Stimulated activated CD4-positive, alpha-beta T cell treated with anti-CD3 and anti-CD28 coated beads, Interleukin-12 subunit alpha, Interleukin-12 subunit beta, amount 100 ng/mL, for 48 hours (primary cell): ENCODE data around the gene TSTD1.

Source experiments
- DNase-seq, 3 donors: peaks; one replicate each; pipeline ENCODE4 v3.0.0-alpha.2; 2020; ENCODE audit warnings: low read depth in 2 of 3, low spot score in 1 of 3

Gene TSTD1, protein sequence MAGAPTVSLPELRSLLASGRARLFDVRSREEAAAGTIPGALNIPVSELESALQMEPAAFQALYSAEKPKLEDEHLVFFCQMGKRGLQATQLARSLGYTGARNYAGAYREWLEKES

DNA sequence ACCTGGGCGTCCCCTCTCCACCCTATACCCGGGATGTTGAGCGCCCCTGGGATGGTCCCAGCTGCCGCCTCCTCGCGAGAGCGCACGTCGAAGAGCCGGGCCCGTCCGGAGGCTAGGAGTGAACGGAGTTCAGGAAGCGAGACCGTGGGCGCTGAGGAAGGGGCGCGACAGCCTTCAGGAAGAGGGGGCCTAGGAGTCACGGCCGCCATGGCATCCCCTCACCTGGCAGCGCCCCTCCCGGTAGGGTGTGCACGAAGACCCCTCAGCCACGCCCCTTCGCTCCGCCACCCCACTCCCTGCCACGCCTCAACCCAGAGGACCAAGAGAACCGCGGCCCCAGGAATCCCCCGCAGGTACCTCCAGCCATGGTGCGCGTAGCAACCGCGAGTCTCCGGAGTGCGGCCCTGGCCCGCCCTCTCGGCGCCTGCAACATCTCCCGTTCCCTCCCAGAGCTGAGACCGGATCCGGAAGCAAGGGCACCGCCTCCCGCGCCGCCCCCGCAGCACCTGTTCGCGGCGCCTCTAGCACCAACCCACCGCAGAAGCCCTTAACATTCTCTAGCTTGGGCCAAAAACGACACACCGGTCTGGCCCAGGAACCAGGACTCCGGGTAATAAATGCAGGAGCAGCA, at the start of gene TSTD1:
Gene TSTD1 (minus strand): TSS at position 442 of the 631 bp plus-strand sequence. CDS start 75 bp downstream, at position 367.
- peak; percentile 71 to 83 (median 76) for DNase-seq

DNA sequence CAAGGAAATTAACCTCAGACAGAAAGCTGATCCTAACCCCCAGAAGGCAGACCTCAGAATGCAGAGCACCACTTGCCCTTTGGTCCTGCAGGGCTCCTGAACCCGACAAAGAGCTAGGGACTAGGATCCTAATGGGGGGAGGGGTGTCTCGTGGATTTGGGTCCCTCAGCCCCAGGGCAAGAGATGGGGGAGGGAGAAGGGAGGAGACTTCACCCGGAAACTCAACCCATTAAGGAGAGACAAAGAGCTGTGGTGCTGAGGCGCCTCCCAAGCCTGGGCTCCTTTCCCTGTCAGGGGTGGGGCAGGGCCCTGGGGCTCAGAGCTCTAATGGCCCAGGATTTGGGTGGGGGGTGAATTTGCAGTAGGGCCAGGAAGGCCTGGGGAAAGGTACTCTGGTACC, 47.7 kb upstream of the TSTD1 start:
- DNase-seq = no peak

DNA sequence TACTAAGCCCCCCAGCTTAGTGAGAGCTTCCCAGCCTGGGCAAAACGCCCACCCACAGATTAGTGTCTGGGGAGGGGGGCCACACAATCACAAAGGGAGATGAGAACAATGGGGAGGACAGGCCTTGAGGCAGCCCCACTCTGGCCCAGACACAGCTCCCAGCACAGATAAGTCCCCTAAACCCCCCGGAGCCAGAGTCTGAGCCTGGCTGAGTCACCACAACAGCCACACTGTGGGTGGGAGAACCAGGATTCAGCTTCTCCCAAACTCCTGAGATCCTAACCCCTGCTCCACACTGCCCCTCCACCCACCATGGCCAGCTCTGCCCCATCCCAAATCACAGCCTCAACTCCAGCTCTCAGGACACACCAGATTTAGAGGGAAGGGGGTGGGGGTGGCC, 46.4 kb upstream of the TSTD1 start:
- DNase-seq = no peak

DNA sequence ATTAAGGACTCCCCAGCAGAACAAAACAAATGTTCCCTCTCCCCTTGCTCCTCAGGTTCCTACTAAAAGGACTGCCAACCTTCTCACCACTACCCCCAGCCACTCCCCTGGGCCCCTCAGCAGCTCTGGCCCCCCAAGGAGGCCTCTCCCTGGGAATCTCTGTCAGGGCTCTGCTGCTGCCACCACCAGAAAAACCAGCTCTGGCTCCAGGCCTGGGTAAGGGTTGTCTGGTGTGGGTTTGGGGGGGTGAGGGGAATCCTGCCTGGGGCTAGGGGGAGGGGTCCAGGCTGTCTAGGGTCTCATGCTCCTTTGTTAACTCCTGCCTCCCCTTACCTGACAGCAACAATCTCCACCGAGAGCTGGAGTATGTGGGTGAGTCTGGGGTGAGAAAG, 45.8 kb upstream of the TSTD1 start:
- DNase-seq = no peak

DNA sequence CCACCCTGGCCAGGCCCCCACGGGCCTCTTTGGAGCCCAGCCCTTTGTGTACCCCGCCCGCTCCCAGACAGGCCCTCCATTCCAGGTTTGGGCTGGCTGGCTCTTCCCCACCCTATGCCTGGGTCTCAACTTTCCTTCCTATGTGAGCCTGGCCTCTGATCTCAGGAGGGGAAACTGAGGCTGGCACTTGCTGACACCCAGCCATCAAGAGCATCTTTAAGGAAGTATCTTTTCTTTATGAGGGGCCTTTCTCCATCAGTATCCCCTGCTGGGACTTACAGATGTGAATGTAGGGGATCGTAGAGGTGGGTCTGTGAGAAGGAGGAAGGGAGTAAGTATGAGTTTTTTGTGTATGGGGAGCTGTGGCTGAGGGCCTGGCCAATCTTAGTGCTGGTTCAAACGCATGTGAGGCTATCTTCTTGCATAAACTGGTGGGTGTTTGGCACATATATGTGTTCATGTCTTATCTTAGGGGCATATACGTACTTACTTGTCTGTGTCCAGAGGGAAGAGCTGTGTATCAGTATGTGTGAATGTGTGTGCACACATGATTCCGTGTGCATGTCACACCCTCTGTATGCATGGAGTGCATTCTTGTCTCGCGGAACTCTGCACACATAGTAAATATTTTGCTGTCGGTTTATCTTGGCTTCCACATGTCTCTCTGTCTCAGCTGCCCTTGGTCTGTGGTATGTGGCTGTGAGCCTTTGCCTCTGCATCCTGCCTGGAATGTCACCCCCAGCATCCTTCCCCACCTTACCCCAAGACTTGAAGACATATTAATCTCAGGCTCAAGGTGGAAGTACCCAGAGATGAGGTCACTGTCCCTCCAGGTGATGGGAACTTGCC, 45.2 kb upstream of the TSTD1 start:
- no peak for DNase-seq

DNA sequence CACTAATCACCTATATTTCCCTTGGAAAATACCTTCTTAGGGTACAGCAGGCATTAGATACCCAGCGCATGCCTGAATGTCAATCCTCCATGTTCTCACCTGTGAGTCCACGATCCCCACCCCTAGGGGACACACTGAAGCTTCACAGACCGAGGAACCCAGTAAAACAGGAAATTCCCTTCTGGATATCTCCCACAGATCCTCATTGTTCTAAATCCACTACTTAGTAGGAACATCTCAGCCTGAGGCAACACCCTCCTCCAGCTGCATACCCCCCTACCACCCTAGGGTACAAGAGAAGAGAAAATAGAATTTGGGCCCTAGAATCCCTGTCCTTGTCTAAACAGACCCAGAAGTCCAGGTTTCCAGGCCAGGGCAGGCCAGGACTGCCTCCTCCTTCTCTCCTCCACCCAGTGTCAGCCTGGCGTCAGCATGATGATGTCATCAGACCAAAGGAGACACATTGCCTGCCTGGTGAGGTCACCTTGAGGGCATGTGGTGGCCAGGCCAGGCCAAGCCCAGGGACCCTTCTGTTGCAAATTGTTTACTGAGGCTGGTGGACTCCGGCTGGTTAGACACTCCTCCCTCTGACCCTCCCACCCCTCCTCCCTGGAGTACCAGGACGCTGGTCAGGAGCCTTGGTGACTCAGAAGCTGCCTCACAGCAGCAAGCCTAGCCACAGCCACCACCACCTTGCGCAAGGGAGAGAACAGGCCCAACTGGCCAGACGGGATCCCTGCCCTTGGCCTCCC, 44.4 kb upstream of the TSTD1 start:
- no peak for DNase-seq

DNA sequence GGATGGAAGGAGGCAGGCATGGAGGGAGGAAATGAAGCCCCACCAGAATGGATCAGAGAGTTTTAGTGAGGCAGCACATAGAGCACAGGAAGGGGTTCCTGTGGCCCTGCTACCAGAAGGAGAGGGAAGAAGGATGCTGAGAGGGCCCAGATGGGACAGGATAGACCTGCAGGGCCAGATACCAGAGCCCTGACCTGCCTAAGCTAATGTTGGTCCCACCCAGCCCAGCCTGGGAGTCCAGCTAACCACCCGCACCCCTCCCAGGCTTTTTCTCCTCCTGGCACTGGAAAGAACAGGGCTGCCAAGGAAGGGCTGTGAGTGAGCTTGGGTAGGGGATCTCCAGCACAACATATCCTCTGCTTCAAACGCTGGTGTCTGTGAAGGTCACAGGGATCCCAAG, 43.7 kb upstream of the TSTD1 start:
- DNase-seq = no peak

DNA sequence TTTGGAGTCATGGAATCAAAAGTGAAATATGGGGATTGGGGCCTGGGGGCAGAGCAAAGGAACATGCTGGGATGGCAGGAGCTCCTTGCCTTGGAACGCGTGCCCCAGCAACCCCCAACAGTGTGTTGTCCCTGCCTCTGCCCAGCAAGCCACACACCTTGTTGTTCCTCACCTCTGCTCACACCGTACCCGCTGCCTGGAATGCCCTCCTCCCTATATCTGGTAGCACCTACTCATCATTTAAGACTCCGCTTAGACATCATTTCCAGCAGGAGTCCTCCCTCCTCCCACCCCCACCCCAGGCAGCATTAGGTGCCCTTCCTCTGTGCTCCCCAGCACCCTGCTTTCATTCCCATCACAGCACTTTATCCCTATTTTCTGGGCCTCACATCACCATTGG, 42.8 kb upstream of the TSTD1 start:
- no peak for DNase-seq

DNA sequence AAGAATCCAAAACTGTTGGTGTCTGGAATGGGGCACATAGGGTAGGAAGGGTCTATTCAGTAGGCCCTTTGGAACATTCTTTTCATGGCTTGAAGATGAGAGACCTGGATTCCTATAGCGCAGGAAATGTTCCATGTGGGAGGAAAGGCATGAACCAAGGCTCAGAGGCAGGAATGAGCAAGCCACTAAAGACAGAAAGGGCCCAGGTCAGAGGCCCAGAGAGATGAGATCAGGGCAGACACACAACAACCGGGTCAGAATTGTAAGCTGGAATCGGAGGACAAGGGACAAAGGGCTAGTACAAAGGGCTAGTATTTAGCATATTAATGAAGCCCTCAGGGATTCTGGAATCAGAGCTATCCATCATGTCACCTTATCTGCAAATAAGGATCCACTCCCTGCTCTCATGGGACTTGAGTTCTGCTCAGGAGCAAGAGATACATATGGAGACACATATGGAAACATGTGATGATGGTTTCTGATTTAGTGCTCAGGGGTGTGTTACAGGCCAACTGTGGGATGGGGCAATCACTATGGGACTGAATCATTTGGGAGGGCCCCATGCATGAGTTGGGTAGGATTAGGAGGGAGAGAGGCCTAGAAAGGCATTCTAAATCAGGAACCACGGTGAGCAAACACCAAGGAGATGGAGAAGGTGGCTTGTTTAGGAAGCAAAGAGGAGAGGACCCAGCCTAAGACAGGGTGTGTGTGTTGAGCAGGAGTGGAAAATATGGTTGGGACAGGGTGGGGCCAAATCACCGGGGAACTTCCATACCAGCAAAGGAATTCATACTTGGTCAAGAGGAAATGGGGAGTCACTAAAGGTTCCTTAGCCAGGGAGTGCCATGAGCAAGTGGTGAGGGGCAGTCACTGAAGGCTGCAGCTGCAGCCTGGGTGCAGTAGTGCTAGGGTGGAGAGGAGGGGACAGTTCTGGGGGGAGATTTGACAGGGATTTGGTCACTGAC, 42.0 kb upstream of the TSTD1 start:
- DNase-seq = no peak

DNA sequence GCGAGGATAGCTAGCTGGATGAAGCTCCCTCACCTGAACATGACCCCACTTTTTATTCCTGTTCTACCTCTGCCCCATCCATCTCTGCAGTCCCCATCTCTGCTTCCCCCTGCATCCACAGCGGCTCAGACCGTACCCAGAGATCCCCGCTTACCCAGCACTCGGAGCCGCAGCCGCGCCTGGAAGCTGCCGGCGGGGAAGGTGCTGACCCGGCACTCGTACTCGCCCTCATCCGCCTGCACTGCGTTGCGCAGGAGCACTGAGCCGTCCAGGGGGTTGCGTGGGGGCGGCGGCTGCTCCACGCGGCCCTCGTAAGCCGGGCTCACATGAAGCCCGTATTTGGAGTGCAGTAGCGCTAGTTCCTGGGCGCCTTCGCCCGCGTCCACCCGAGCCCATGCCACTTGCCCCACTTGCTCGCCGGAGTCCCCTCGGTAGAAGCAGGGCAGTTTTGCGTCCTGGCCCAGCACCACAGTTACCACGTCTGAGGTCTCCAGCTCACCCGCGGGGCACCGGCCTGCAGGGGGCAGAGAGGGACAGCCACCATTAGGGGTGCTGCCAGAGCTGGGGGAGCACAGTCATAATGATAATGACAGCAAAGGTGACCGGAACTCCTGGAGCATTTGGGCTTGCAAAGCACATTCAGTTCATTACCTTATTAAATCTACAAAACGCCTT, 40.8 kb upstream of the TSTD1 start:
- DNase-seq = no peak

DNA sequence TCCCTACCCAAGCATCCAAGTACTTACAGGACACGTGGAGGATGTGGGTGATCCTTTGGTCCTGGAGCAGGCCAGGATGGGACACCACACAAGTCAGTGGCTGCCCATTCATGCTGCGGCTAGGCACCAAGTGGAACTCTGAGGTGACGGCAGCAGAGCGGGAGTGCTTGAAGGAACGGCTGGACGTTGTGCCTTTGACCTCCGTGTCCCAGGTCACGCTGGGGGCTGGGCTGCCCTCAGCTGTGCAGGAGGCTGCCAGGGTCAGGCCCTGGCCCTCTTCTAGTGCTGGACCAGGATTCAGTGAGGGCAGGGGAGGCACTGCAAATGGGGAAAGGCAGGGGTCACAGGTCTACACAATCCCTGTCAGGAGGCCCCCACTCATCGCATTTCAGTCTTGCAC, 38.7 kb upstream of the TSTD1 start:
- DNase-seq = no peak

DNA sequence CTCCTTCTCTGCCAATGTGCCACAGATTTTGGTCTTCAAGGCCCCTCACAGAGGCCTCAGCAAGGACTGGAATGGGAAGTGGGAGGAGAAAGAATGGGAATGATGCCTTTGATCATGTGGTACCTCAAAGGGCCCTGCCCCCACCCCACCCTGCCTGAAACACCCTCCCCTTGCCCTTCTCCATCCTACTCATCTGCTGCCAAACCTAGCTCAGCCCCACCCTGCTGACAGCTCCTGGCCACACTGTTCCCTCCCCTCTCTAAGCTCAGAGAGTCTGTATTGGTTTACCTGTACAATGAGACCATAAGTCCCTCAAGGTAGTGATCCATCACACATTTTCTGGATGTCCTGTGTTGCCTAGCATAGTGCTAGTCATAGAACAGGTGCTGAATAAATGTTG, 37.6 kb upstream of the TSTD1 start:
- no peak for DNase-seq

DNA sequence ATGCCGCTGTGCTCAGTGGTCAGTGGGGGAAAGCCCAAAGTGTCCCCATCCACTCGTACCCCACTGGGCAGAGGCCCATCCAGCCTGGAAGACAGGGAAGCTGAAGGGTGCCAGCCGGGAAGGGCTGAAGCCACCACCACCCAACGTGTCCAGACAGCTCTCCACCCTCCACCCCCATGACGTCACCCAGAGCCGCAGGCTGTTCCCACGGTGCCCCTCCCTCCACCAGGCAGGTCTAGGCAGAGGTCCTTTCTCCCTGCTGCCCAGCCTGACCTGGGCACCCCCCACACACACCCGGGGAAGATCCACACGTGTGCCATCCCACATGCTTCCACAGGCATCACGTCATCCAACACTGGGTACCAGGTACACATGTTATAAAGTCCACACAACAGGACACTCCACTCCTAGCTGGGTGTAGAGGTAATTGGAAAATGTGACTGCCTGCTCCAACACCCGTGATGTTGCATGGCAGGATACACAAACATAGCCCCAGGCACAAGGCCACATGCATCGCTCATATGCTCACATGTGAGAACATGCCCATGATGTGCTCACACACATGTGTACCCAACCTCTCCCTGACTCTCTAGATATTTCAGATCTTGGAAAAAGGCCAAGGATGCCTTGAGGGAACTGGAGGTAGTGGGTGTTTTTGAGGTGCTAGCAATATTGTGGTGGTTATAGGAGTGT, 36.1 kb upstream of the TSTD1 start:
- DNase-seq = no peak

DNA sequence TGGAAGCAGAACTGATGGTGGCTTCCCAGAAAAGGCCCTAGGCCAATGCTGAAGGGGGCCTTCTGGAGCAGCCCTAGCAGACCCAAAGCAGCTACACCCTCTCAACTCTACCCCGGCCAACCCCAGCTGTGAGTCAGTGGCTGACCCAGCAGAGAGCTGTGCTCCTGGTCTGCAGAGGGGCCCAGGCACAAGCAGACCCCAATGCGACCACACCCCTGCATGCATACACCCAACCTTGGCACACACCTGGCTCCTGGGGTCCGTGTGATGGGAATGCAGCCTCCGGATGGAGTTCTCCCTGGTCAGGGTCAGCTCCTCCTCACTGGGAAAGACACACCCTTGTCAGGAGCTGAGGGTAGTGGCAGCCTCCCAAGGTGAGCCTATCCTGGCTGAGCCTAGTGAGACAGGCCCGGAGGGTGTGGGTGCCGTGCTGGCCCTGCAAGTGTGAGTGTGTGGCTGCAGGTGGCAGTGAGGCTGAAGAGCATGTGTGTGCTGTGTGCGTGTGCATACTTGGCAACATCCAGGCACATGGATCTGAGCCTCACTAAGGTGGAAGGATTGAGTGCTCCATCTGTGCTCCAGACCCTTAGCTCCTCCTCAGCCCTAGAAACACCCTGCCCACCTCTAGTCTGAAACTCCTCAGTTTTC, 34.8 kb upstream of the TSTD1 start:
- no peak for DNase-seq

DNA sequence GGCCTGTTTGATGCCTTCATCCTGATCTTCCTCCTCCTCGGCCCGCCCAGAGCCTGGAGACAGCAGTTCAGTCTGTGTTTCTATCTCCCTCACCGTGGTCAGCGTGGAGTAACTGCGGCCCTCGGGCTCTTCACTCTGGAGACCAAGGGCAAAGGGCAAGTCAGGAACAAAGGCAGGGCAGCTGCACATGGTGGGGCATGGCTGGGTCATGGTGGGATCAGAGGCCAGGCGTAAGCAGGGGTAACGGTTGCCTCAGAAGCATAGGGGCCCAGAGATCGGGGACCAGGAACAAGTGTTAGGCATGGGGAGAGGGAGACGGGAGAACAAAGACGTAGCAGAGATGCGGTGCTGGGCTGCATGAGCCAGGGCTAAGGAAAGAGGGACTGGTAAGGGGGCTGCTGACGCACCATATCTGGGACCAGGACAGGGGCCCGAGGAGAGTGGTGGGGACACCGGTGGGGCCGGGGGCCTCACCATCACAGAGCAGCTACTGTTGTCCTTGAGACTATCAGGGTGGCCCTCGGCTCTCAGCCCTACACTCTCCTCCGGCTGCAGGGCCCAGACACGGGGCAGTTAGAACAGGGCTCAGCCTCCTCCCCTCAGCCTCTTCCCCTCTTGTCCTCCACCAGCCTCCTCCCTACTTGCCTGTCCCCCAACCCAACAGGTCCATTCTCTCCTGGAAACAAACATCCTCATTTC, 34.1 kb upstream of the TSTD1 start:
- DNase-seq = no peak

DNA sequence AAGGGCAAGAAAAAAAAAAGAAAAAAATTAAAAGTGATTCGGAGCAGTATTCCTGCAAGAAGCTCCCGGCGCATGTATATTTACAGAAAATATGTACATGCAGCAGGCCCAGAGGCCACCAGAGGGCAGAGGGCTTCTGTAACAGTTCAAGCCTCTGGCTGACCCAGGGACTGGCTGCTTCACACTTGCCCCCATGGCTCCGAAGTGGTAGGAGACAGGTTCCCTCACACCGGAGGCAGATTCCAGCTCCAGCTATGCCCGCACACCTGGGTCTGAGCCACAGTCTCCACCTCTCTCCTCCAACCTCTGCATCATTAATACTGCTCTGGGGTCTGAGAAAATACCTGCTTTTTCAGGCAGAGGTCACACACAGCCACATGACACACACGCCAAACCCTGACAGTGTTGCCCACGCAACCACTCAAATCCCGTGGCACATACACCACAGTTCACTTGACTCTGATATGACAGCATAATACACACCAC, 33.2 kb upstream of the TSTD1 start:
- DNase-seq = peak in 2 of 3 donors; percentile 36 to 48

DNA sequence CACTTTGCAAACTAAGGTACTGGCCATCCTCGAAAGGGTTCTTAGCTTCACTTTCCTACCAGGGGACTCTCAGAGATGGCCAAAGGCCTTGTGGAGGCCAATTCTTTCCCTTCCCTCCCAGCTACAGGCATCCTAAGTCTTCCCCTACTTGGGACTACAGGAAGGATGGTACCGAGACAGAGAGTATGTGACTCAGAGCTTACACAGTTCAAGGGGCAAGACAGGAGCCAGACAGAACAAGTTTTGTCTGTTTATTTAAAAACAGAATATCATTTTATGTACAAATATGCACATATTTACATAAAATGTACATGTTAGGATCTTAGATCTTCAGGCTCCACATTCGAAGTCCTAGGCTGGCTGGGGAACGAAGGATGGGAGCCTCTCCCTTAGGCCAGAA, 32.0 kb upstream of the TSTD1 start:
- no peak for DNase-seq

DNA sequence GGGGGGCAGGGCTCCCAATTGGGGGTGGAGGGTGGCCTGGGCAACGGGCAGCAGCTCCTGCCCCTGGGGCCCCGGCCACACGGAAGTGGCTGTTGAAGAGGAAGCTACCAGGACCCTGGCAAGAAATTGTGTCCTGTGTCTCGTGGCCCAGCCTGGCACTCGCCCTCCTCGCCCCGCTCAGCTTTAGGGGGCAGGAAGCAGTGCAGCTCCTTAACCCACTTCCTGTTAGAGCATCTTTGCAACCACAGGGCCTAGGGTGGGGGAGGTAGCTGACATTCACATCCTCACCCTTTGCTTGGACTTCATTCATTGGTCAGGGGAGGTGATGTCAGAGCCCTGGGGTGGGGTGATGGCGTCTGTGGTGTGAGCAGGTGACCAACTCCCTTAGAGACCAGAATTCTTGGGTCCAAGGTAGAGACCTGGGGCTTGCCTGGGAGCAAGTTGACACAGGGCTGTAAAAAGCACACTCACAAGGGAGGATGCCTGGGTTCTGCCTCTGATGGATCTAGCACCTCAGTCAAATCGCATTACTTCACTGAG, 31.0 kb upstream of the TSTD1 start, which contains the start of gene ARHGAP30:
Gene ARHGAP30 (minus strand): TSS at position 161 of the 540 bp plus-strand sequence. CDS start 267 bp downstream, outside the sequence.
- peak; percentile 74 to 84 (median 81) for DNase-seq
